Astrocyte (in vitro differentiated cells and primary cell): ENCODE data around the gene THAP3. TPM values are rescaled to one million over a fixed set of nuclear protein-coding genes. Genes with fewer than 3 reads are reported as not detected.
A peak's percentile ranks its signal among the peaks of the same experiment; 100 is the strongest.

Source experiments
- DNase-seq: peaks from one replicate; pipeline ENCODE4 v3.0.0-alpha.2; 2010; ENCODE audit warnings: low read depth
- FAIRE-seq: peaks from 2 replicates; lab custom pipeline; 2011; peaks lifted over from hg19 to GRCh38; lab: Jason Lieb, UNC
- H2AFZ ChIP-seq: 2 replicates; pipeline ENCODE4 v1.6.0; 2012; ENCODE audit warnings: low read depth, low read length, inconsistent platforms
- H3K27ac ChIP-seq: 2 replicates; pipeline ENCODE4 v1.5.1; 2011; ENCODE audit warnings: low read depth, low read length, inconsistent platforms
- H3K27me3 ChIP-seq: 2 replicates; pipeline ENCODE4 v1.6.0; 2011; ENCODE audit warnings: low read length, inconsistent platforms; ENCODE audit not compliant: insufficient read depth
- H3K36me3 ChIP-seq: 2 replicates; pipeline ENCODE4 v1.5.1; 2011; ENCODE audit warnings: low read length, inconsistent platforms; ENCODE audit not compliant: insufficient read depth
- H3K4me1 ChIP-seq: 2 replicates; pipeline ENCODE4 v1.5.1; 2011; ENCODE audit warnings: low read length, inconsistent platforms; ENCODE audit not compliant: insufficient read depth
- H3K4me2 ChIP-seq: 2 replicates; pipeline ENCODE4 v1.6.0; 2012; ENCODE audit warnings: low read length, inconsistent platforms
- H3K4me3 ChIP-seq: 2 replicates; pipeline ENCODE4 v1.5.1; 2011; ENCODE audit warnings: low read depth, mild to moderate bottlenecking, low read length, inconsistent platforms; ENCODE audit not compliant: insufficient read depth
- H3K79me2 ChIP-seq: 2 replicates; pipeline ENCODE4 v1.6.0; 2012; ENCODE audit warnings: mild to moderate bottlenecking, low read length, inconsistent platforms; ENCODE audit not compliant: insufficient read depth
- H3K9ac ChIP-seq: 2 replicates; pipeline ENCODE4 v1.6.0; 2012; ENCODE audit warnings: mild to moderate bottlenecking, low read length, inconsistent platforms
- H3K9me3 ChIP-seq: 2 replicates; pipeline ENCODE4 v1.5.1; 2012; ENCODE audit warnings: low read depth, mild to moderate bottlenecking, low read length, inconsistent platforms; ENCODE audit not compliant: insufficient read depth
- H4K20me1 ChIP-seq: 2 replicates; pipeline ENCODE4 v1.6.0; 2012; ENCODE audit warnings: low read length, inconsistent platforms; ENCODE audit not compliant: insufficient read depth
- H3K27ac Mint-ChIP-seq: one replicate; pipeline ENCODE4 v1.8.0; 2021; ENCODE audit warnings: mild to moderate bottlenecking, mixed read lengths; ENCODE audit not compliant: unreplicated experiment
- H3K27me3 Mint-ChIP-seq: one replicate; pipeline ENCODE4 v1.8.0; 2021; ENCODE audit warnings: low read depth, mixed read lengths; ENCODE audit not compliant: unreplicated experiment
- H3K36me3 Mint-ChIP-seq: one replicate; pipeline ENCODE4 v1.8.0; 2021; ENCODE audit warnings: low read depth, mixed read lengths; ENCODE audit not compliant: unreplicated experiment
- H3K4me1 Mint-ChIP-seq: one replicate; pipeline ENCODE4 v1.8.0; 2021; ENCODE audit warnings: low read depth, mixed read lengths; ENCODE audit not compliant: unreplicated experiment
- H3K4me3 Mint-ChIP-seq: one replicate; pipeline ENCODE4 v1.8.0; 2021; ENCODE audit warnings: mild to moderate bottlenecking, moderate library complexity, mixed read lengths; ENCODE audit not compliant: unreplicated experiment
- H3K9me3 Mint-ChIP-seq: one replicate; pipeline ENCODE4 v1.8.0; 2021; ENCODE audit warnings: mild to moderate bottlenecking, mixed read lengths; ENCODE audit not compliant: unreplicated experiment
- CTCF ChIP-seq: IDR thresholded peaks from 2 replicates; pipeline ENCODE4 v1.5.1; 2011; ENCODE audit warnings: low read depth, mild to moderate bottlenecking, inconsistent platforms, low read length, moderate library complexity; ENCODE audit not compliant: insufficient read depth
- EZH2 ChIP-seq: IDR thresholded peaks from 2 replicates; pipeline ENCODE4 v1.6.1; 2012; ENCODE audit warnings: mild to moderate bottlenecking, low read length, inconsistent platforms; ENCODE audit not compliant: insufficient read depth
- total RNA-seq: library from RNA; stranded (reverse); gene quantifications from 2 replicates; pipeline ENCODE4 v1.2.1, GENCODE V29; 2021

Gene THAP3
- total RNA-seq, 1 donor from 2014 or later = 16.5 TPM

GRCh38 chr1:6603238-6603914, 21.3 kb upstream of the THAP3 start:
- peaks cover 41% of the 10 kb centered on the region for H3K79me2 ChIP-seq
- H3K9me3 Mint-ChIP-seq = no peaks in the 10 kb centered on the region
- no peak for FAIRE-seq

GRCh38 chr1:6603915-6604558, 20.6 kb upstream of the THAP3 start:
- H3K27me3 ChIP-seq = no peaks in the 10 kb centered on the region
- Mint-ChIP-seq H3K36me3 (peaks cover 3% of the 10 kb centered on the region), H3K9me3 (no peaks in the 10 kb centered on the region), H3K4me3 (peak overlapping the region; percentile 80), H3K4me1 (peaks cover 15% of the 10 kb centered on the region), H3K27ac (peak overlapping the region; percentile 99), H3K27me3 (no peaks in the 10 kb centered on the region)
- H3K4me2 ChIP-seq = peak overlapping the region; percentile 94
- H2AFZ ChIP-seq = peak overlapping the region; percentile 76
- no peaks in the 10 kb centered on the region for H3K36me3 ChIP-seq
- peaks cover 36% of the 10 kb centered on the region for H3K79me2 ChIP-seq
- H4K20me1 ChIP-seq = peaks cover 30% of the 10 kb centered on the region
- no peak for FAIRE-seq
- H3K27ac ChIP-seq = peak overlapping the region; percentile 95
- TF ChIP-seq CTCF (no peak), EZH2 (no peak)
- H3K9ac ChIP-seq = peak overlapping the region; percentile 90
- H3K4me1 ChIP-seq = peaks cover 38% of the 10 kb centered on the region
- DNase-seq = peak; percentile 87
- H3K9me3 ChIP-seq = no peaks in the 10 kb centered on the region
- H3K4me3 ChIP-seq = peak overlapping the region; percentile 62

More at GRCh38 chr1:6603238-6603914, 21.3 kb upstream of the THAP3 start:
- Mint-ChIP-seq H3K27ac (peak overlapping the region; percentile 99), H3K4me1 (peaks cover 15% of the 10 kb centered on the region), H3K36me3 (peaks cover 6% of the 10 kb centered on the region), H3K4me3 (peak overlapping the region; percentile 80), H3K27me3 (no peaks in the 10 kb centered on the region)
- Histone ChIP-seq H3K4me1 (peaks cover 39% of the 10 kb centered on the region), H3K9me3 (no peaks in the 10 kb centered on the region), H3K27ac (peak overlapping the region; percentile 95), H4K20me1 (peaks cover 34% of the 10 kb centered on the region), H3K36me3 (no peaks in the 10 kb centered on the region), H2AFZ (peak overlapping the region; percentile 76), H3K4me3 (peak overlapping the region; percentile 62), H3K27me3 (no peaks in the 10 kb centered on the region), H3K9ac (peak overlapping the region; percentile 90), H3K4me2 (peak overlapping the region; percentile 94)
- TF ChIP-seq EZH2 = no peak
- TF ChIP-seq CTCF = no peak
- DNase-seq = peak; percentile 77
